Esophagus muscularis mucosa (tissue), 4 donors: ENCODE results near the gene PSMD9.

ENCODE experiments used
- CTCF ChIP-seq, 3 experiments: fragments of 200-600 bp in 2 of 3; fragments of 450-650 bp in 1 of 3; sonication (generic) in 2 of 3; IDR thresholded peaks; one replicate each; pipeline ENCODE4 v1.5.1; 2017 to 2019; ENCODE audit warnings: antibody characterized with exemption in 3 of 3, mild to moderate bottlenecking in 2 of 3, moderate library complexity in 1 of 3
- EP300 ChIP-seq: sonication (generic); formaldehyde crosslinking; IDR thresholded peaks from one replicate; pipeline ENCODE4 v1.6.1; 2017; ENCODE audit warnings: antibody characterized with exemption
- POLR2A ChIP-seq: fragments of 450-650 bp; IDR thresholded peaks from one replicate; pipeline ENCODE4 v1.6.1; 2017; ENCODE audit warnings: antibody characterized with exemption, moderate library complexity, mild to moderate bottlenecking, low read depth
- POLR2AphosphoS5 ChIP-seq, 2 donors: sonication (generic); formaldehyde crosslinking; IDR thresholded peaks; one replicate each; pipeline ENCODE4 v1.6.1; 2017; ENCODE audit warnings: antibody characterized with exemption in 2 of 2

GRCh38 chr12:121932176-121932536, 43.6 kb downstream of the PSMD9 start:
- no peak for TF ChIP-seq POLR2A
- no peak for TF ChIP-seq CTCF (IDR thresholded peaks at IDR 0.05)
- no peak for TF ChIP-seq POLR2AphosphoS5 (IDR thresholded peaks at IDR 0.05)
- no peak for TF ChIP-seq EP300
